NK-92 treated with Interleukin-12 subunit alpha and Interleukin-12 subunit beta, amount 100 ng/mL, for 24 hours (cell line): ENCODE measurements around the gene TSC22D1.

Source experiments
- DNase-seq: peaks from one replicate; lab custom pipeline; 2025; lab: John Stamatoyannopoulos, UW

TSC22D1 gene

DNA sequence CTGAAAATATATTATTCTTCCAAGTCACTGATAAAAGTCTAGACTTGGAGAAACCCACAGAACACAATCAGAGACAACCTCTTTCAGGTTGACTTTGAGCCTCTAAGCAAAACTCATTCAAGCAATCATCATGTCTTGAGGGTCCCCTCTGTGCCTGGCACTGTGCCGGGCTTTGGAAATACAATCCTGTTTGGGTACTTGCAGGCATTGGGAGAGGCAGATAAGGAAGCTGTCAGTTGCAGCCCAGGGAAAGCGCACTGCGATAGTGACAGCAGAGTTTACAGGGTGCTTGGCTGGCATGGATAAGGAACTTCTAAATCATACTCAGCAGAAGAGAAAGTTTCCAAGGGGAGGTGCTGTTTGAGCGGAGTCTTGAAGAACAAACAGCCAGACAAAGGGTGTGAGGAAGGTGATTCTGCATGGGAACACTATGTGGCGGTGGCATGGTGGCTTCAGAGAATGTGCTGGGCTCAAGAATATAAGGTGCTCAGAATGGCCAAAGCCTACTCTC is 193.4 kb downstream of the TSC22D1 start:
- DNase-seq, result no peak
